HepG2 (cell line): Measurements from ENCODE around the gene KRTAP10-8. TPM values are rescaled to one million over a fixed set of nuclear protein-coding genes. Genes with fewer than 3 reads are reported as not detected.

ENCODE experiments used
- ATM ChIP-seq: fragments of 450-650 bp; IDR thresholded peaks from 2 replicates; pipeline ENCODE4 v1.7.1; 2017; ENCODE audit warnings: mild to moderate bottlenecking, borderline replicate concordance
- FOSL1 ChIP-seq: sonication (generic); formaldehyde crosslinking; IDR thresholded peaks from 2 replicates; pipeline ENCODE4 v1.9.0; 2021; ENCODE audit warnings: missing genetic modification reagents, borderline replicate concordance
- HMG20B ChIP-seq: conservative IDR thresholded peaks from 2 replicates; pipeline ENCODE4 v1.6.1; 2016; ENCODE audit warnings: missing genetic modification reagents, missing compliant biosample characterization
- HNF4G ChIP-seq, 2 experiments: sonication (generic) in 1 of 2; formaldehyde crosslinking in 1 of 2; IDR thresholded peaks; 2 replicates each; pipeline versions ENCODE4 v1.4.0 to v1.6.1; 2011 to 2020; ENCODE audit warnings: borderline replicate concordance in 2 of 2, low read depth in 2 of 2, mild to moderate bottlenecking in 2 of 2, low read length in 1 of 2, missing genetic modification reagents in 1 of 2, moderate library complexity in 1 of 2
- KAT8 ChIP-seq: IDR thresholded peaks from 2 replicates; pipeline ENCODE4 v1.6.1; 2016; ENCODE audit warnings: missing genetic modification reagents, missing compliant biosample characterization
- MYC ChIP-seq: sonication (generic); formaldehyde crosslinking; IDR thresholded peaks from 2 replicates; pipeline ENCODE4 v1.9.0; 2021; ENCODE audit warnings: missing genetic modification reagents, borderline replicate concordance
- SIN3A ChIP-seq: IDR thresholded peaks from 2 replicates; pipeline ENCODE4 v1.6.1; 2011; ENCODE audit warnings: low read depth, mild to moderate bottlenecking, control low read depth, low read length, borderline replicate concordance
- SMC3 ChIP-seq: IDR thresholded peaks from 2 replicates; pipeline ENCODE4 v1.6.1; 2011; ENCODE audit warnings: low read length, improper control_type of control experiment
- SRSF1 ChIP-seq: fragments of 200-400 bp; formaldehyde crosslinking; optimal IDR thresholded peaks from 2 replicates; pipeline ENCODE3; 2017; ENCODE audit warnings: mild to moderate bottlenecking, low read depth, low read length, moderate library complexity
- ZFP36L1 ChIP-seq: sonication (generic); formaldehyde crosslinking; IDR thresholded peaks from 2 replicates; pipeline ENCODE4 v1.8.0; 2022; ENCODE audit warnings: mild to moderate bottlenecking, missing genetic modification reagents, moderate library complexity
- ZNF207 ChIP-seq: fragments of 450-650 bp; IDR thresholded peaks from 2 replicates; pipeline ENCODE4 v1.6.1; 2016; ENCODE audit warnings: antibody characterized with exemption, borderline replicate concordance
- ZNF224 ChIP-seq: sonication (generic); formaldehyde crosslinking; IDR thresholded peaks from 2 replicates; pipeline ENCODE4 v1.5.0; 2020; ENCODE audit warnings: mild to moderate bottlenecking, missing genetic modification reagents
- ZNF33A ChIP-seq: sonication (generic); formaldehyde crosslinking; IDR thresholded peaks from 2 replicates; pipeline ENCODE4 v1.5.1; 2020; ENCODE audit warnings: missing genetic modification reagents, mild to moderate bottlenecking, moderate library complexity, borderline replicate concordance
- ZNF367 ChIP-seq: sonication (generic); formaldehyde crosslinking; IDR thresholded peaks from 2 replicates; pipeline ENCODE4 v1.4.0; 2020; ENCODE audit warnings: missing genetic modification reagents, borderline replicate concordance
- ZNF563 ChIP-seq: sonication (generic); formaldehyde crosslinking; IDR thresholded peaks from 2 replicates; pipeline ENCODE4 v1.8.0; 2022; ENCODE audit warnings: mild to moderate bottlenecking, moderate library complexity, missing genetic modification reagents
- ZNF567 ChIP-seq: sonication (generic); formaldehyde crosslinking; IDR thresholded peaks from 2 replicates; pipeline ENCODE4 v1.8.1; 2023; ENCODE audit warnings: mild to moderate bottlenecking, missing genetic modification reagents, borderline replicate concordance
- polyA plus RNA-seq, 8 experiments: library from polyadenylated mRNA; depleted of rRNA in 3 of 8; stranded (reverse) in 7 of 8; unstranded in 1 of 8; fragments of >200 nt; fragmentation: Illumina TruSeq in 4 of 8; extraction: Trizol in 4 of 8; gene quantifications; 2 replicates each; pipeline versions ENCODE4 v1.2.1 to v1.2.3, GENCODE V29; 2011 to 2016; ENCODE audit warnings: low read depth in 4 of 8, missing spikeins in 1 of 8, mixed read lengths in 1 of 8; ENCODE audit not compliant: insufficient read depth in 1 of 8
- total RNA-seq, 5 experiments: library from RNA; depleted of rRNA; stranded (reverse); fragments of >200 nt; fragmentation: Illumina TruSeq; extraction: Trizol; gene quantifications; 2 replicates each; pipeline ENCODE4 v1.2.3, GENCODE V29; 2016; ENCODE audit warnings: low read depth in 1 of 5
- TF ChIP-seq, protein P1 (sequence below), 2 experiments: sonication (generic) in 1 of 2; formaldehyde crosslinking in 1 of 2; IDR thresholded peaks; 2 replicates each; pipeline versions ENCODE4 v1.4.0 to v1.6.1; 2016 to 2020; ENCODE audit warnings: borderline replicate concordance in 1 of 2, low read depth in 1 of 2, mild to moderate bottlenecking in 1 of 2, missing genetic modification reagents in 1 of 2
- TF ChIP-seq, protein P2 (sequence below): IDR thresholded peaks from 2 replicates; pipeline ENCODE4 v1.6.1; 2018; ENCODE audit warnings: missing genetic modification reagents, mild to moderate bottlenecking, missing compliant biosample characterization
- TF ChIP-seq, protein P3 (sequence below): sonication (generic); formaldehyde crosslinking; IDR thresholded peaks from 2 replicates; pipeline ENCODE4 v1.8.1; 2023; ENCODE audit warnings: missing genetic modification reagents, inconsistent platforms, borderline replicate concordance
- TF ChIP-seq, protein P4 (sequence below): sonication (generic); formaldehyde crosslinking; IDR thresholded peaks from 2 replicates; pipeline ENCODE4 v1.8.0; 2022; ENCODE audit warnings: mild to moderate bottlenecking, missing genetic modification reagents, borderline replicate concordance

Gene KRTAP10-8
- total and polyA plus RNA-seq, 2 of the 13 experiments (the other 11 are each of a cell fraction or from before 2014, with no cell fraction given) = not detected

DNA sequence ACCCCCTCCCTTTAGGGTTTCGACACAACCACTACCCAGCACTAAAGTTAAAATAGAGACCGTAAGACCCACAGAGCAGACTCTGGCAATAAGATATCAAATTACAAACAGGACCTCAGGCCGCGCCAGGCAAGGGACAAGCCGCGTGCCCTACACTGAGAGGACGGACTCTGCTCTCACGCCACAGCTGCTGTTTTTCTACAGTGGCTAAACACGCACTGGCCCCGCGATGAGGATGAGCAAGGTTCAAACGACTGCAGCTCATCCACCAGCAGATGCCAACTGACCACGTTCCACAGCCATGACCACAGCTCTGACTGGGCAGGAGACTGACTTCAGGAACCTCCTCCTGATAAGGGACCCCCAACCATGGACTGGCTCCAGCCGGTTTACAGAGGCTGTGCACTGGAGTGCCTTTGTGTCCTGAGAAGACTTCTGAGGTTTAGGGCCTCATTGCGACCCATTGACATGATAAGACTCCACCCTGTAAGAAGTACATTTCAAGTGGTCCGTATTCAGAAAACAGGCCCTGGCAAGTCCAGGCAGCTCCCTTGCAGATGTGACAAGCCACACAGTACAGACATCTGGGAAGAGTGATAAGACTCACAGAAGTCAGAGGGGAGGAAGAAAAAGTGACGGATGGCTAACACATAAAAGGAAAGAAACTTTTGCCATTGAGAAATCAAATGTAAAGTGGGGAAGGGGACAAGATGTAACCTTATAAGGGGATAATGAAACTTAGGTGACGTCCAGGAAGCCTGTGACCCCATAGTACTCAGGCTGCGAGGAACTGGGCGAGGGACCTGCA, 18.1 kb upstream of the KRTAP10-8 start (continued):
- TF ChIP-seq, protein P1, sequence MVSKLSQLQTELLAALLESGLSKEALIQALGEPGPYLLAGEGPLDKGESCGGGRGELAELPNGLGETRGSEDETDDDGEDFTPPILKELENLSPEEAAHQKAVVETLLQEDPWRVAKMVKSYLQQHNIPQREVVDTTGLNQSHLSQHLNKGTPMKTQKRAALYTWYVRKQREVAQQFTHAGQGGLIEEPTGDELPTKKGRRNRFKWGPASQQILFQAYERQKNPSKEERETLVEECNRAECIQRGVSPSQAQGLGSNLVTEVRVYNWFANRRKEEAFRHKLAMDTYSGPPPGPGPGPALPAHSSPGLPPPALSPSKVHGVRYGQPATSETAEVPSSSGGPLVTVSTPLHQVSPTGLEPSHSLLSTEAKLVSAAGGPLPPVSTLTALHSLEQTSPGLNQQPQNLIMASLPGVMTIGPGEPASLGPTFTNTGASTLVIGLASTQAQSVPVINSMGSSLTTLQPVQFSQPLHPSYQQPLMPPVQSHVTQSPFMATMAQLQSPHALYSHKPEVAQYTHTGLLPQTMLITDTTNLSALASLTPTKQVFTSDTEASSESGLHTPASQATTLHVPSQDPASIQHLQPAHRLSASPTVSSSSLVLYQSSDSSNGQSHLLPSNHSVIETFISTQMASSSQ (IDR thresholded peaks at IDR 0.05; ENCODE audit: low read depth) = no peak
- TF ChIP-seq, protein P1 (CRISPR knock-in tag; IDR thresholded peaks at IDR 0.05; ENCODE audit: borderline replicate concordance) = no peak
- TF ChIP-seq ZNF367 (CRISPR knock-in tag) (no peak), SIN3A (no peak), FOSL1 (CRISPR knock-in tag) (no peak), SRSF1 (no peak), MYC (CRISPR knock-in tag) (peak; percentile 95), ZFP36L1 (CRISPR knock-in tag) (peak; percentile 83), HMG20B (CRISPR knock-in tag) (no peak), ZNF33A (CRISPR knock-in tag) (no peak), ZNF224 (CRISPR knock-in tag) (peak; percentile 33; the same call in 1 of the 2 replicates), HNF4G (IDR thresholded peaks at IDR 0.05; ENCODE audit: borderline replicate concordance, low read depth, low read length) (no peak; the same call in 1 of the 2 replicates), HNF4G (CRISPR knock-in tag; IDR thresholded peaks at IDR 0.05; ENCODE audit: borderline replicate concordance, low read depth) (peak; percentile 87; the same call in 1 of the 2 replicates), ATM (no peak), SMC3 (no peak), KAT8 (no peak; the same call in none of the 2 replicates), ZNF567 (no peak; the same call in 1 of the 2 replicates), ZNF563 (CRISPR knock-in tag) (peak; percentile 88), ZNF207 (no peak)
- TF ChIP-seq, protein P2, sequence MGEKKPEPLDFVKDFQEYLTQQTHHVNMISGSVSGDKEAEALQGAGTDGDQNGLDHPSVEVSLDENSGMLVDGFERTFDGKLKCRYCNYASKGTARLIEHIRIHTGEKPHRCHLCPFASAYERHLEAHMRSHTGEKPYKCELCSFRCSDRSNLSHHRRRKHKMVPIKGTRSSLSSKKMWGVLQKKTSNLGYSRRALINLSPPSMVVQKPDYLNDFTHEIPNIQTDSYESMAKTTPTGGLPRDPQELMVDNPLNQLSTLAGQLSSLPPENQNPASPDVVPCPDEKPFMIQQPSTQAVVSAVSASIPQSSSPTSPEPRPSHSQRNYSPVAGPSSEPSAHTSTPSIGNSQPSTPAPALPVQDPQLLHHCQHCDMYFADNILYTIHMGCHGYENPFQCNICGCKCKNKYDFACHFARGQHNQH (CRISPR knock-in tag) = peak; percentile 86; the same call in 1 of the 2 replicates
- TF ChIP-seq, protein P3, sequence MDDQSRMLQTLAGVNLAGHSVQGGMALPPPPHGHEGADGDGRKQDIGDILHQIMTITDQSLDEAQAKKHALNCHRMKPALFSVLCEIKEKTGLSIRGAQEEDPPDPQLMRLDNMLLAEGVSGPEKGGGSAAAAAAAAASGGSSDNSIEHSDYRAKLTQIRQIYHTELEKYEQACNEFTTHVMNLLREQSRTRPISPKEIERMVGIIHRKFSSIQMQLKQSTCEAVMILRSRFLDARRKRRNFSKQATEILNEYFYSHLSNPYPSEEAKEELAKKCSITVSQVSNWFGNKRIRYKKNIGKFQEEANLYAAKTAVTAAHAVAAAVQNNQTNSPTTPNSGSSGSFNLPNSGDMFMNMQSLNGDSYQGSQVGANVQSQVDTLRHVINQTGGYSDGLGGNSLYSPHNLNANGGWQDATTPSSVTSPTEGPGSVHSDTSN (CRISPR knock-in tag) = no peak
- TF ChIP-seq, protein P4, sequence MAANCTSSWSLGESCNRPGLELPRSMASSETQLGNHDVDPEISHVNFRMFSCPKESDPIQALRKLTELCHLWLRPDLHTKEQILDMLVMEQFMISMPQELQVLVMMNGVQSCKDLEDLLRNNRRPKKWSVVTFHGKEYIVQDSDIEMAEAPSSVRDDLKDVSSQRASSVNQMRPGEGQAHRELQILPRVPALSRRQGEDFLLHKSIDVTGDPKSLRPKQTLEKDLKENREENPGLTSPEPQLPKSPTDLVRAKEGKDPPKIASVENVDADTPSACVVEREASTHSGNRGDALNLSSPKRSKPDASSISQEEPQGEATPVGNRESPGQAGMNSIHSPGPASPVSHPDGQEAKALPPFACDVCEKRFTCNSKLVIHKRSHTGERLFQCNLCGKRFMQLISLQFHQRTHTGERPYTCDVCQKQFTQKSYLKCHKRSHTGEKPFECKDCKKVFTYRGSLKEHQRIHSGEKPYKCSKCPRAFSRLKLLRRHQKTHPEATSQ = no peak
